HUES64 (cell line): Measurements from ENCODE around the gene MAN1A1.

Source experiments
- H3K27ac ChIP-seq: 2 replicates; pipeline ENCODE4 v1.7.0; 2013; ENCODE audit warnings: low read depth, low read length, inconsistent platforms
- H3K27me3 ChIP-seq: 2 replicates; pipeline ENCODE4 v1.6.1; 2013; ENCODE audit warnings: mild to moderate bottlenecking, low read length; ENCODE audit not compliant: insufficient read depth
- H3K36me3 ChIP-seq: 2 replicates; pipeline ENCODE4 v1.6.1; 2013; ENCODE audit warnings: mild to moderate bottlenecking, low read length; ENCODE audit not compliant: insufficient read depth
- H3K4me1 ChIP-seq: 2 replicates; pipeline ENCODE4 v1.6.1; 2013; ENCODE audit warnings: mild to moderate bottlenecking, low read length, moderate library complexity; ENCODE audit not compliant: insufficient read depth
- H3K4me3 ChIP-seq: 2 replicates; pipeline ENCODE4 v1.5.1; 2013; ENCODE audit warnings: mild to moderate bottlenecking, low read length, moderate library complexity
- H3K9ac ChIP-seq: 2 replicates; pipeline ENCODE4 v1.6.1; 2013; ENCODE audit warnings: mild to moderate bottlenecking, low read depth, low read length
- H3K9me3 ChIP-seq: 2 replicates; pipeline ENCODE4 v1.6.1; 2013; ENCODE audit warnings: low read depth, low read length; ENCODE audit not compliant: insufficient read depth
- WGBS: fragments of 150-250, 120-280 bp; methylation state at CpG from one replicate; pipeline ENCODE4 v1.1.7; 2013; ENCODE audit warnings: missing lambda C conversion rate; 5-methylcytosine and 5-hydroxymethylcytosine counted together

Gene MAN1A1

GRCh38 chr6:119133400-119133799 lies 216.2 kb downstream of the MAN1A1 start:
- Histone ChIP-seq H3K27me3 (no peaks in the 10 kb centered on the region; the same call in 1 of the 2 replicates), H3K27ac (no peak overlapping the region), H3K9me3 (no peaks in the 10 kb centered on the region), H3K4me1 (peaks cover 13% of the 10 kb centered on the region; the same call in 1 of the 2 replicates), H3K4me3 (no peak overlapping the region), H3K36me3 (no peaks in the 10 kb centered on the region), H3K9ac (no peak overlapping the region)
- 100% methylated on average over 3 of the region's 3 CpGs for WGBS

- Histone ChIP-seq H3K4me3 (no peak overlapping the region), H3K9me3 (no peaks in the 10 kb centered on the region), H3K27ac (no peak overlapping the region), H3K9ac (no peak overlapping the region), H3K36me3 (no peaks in the 10 kb centered on the region), H3K27me3 (no peaks in the 10 kb centered on the region), H3K4me1 (peaks cover 21% of the 10 kb centered on the region; the same call in 1 of the 2 replicates)
- 78% methylated on average over 6 of the region's 6 CpGs for WGBS
Observed at GRCh38 chr6:119132261-119132981, 217.1 kb downstream of the MAN1A1 start.

- Histone ChIP-seq H3K4me3 (no peak overlapping the region), H3K9ac (no peak overlapping the region), H3K27me3 (no peaks in the 10 kb centered on the region)
Observed at GRCh38 chr6:119129968-119130484, 219.5 kb downstream of the MAN1A1 start.

GRCh38 chr6:119129148-119129967 lies 220.2 kb downstream of the MAN1A1 start:
- WGBS: 30% methylated on average over 4 of the region's 4 CpGs
- Histone ChIP-seq H3K9ac (no peak overlapping the region), H3K27me3 (no peaks in the 10 kb centered on the region), H3K4me1 (peaks cover 27% of the 10 kb centered on the region), H3K4me3 (no peak overlapping the region), H3K27ac (no peak overlapping the region), H3K9me3 (no peaks in the 10 kb centered on the region), H3K36me3 (no peaks in the 10 kb centered on the region)

More at GRCh38 chr6:119129968-119130484, 219.5 kb downstream of the MAN1A1 start:
- Histone ChIP-seq H3K27ac (no peak overlapping the region), H3K4me1 (peaks cover 21% of the 10 kb centered on the region; the same call in 1 of the 2 replicates), H3K36me3 (no peaks in the 10 kb centered on the region), H3K9me3 (no peaks in the 10 kb centered on the region)
- WGBS: 93% methylated on average over 2 of the region's 2 CpGs

GRCh38 chr6:119128252-119128912 lies 221.2 kb downstream of the MAN1A1 start:
- H3K4me3 ChIP-seq: no peak overlapping the region
- no peaks in the 10 kb centered on the region for H3K9me3 ChIP-seq
- H3K36me3 ChIP-seq: no peaks in the 10 kb centered on the region
- H3K4me1 ChIP-seq: peaks cover 30% of the 10 kb centered on the region
- H3K27me3 ChIP-seq: no peaks in the 10 kb centered on the region
- H3K9ac ChIP-seq: no peak overlapping the region
- no peak overlapping the region for H3K27ac ChIP-seq
- 78% methylated on average over 2 of the region's 2 CpGs for WGBS

GRCh38 chr6:119127627-119128026 lies 221.9 kb downstream of the MAN1A1 start:
- H3K36me3 ChIP-seq: no peaks in the 10 kb centered on the region
- H3K27ac ChIP-seq: no peak overlapping the region
- H3K4me3 ChIP-seq: no peak overlapping the region
- no CpG with 5 or more reads among the region's 1 CpG for WGBS
- H3K4me1 ChIP-seq: peaks cover 30% of the 10 kb centered on the region
- H3K9ac ChIP-seq: no peak overlapping the region
- no peaks in the 10 kb centered on the region for H3K9me3 ChIP-seq
- no peaks in the 10 kb centered on the region for H3K27me3 ChIP-seq
